B cell (primary cell): ENCODE results near the gene SCRN1. TPM values are rescaled to one million over a fixed set of nuclear protein-coding genes. Genes with fewer than 3 reads are reported as not detected.

Experiments used
- ATAC-seq: fragments of 200-7000 bp; cut with Tn5 transposase; one replicate; pipeline ENCODE4 v1.10.0; 2021; ENCODE audit warnings: low read depth, mild to moderate bottlenecking, moderate number of reproducible peaks, moderate library complexity
- CTCF ChIA-PET: fragments of 350-600 bp; sonication (Branson Sonifier 250); formaldehyde crosslinking; loops from one replicate; lab custom pipeline; 2021; ENCODE audit warnings: antibody characterized with exemption, inconsistent platforms; lab: Charles Lee
- POLR2A ChIA-PET: fragments of 350-600 bp; sonication (Branson Sonifier 250); formaldehyde crosslinking; loops from one replicate; lab custom pipeline; 2021; ENCODE audit warnings: antibody characterized with exemption; lab: Charles Lee
- DNase-seq: peaks from one replicate; pipeline ENCODE4 v3.0.0; 2013
- H2AFZ ChIP-seq: 2 replicates; pipeline ENCODE4 v1.6.1; 2012; ENCODE audit warnings: mild to moderate bottlenecking, low read depth, low read length; ENCODE audit not compliant: insufficient read depth, poor library complexity, severe bottlenecking
- H3K27ac ChIP-seq, 2 donors: 1 replicate in 1 of 2; 2 replicates in 1 of 2; pipeline ENCODE4 v1.5.1; 2012 to 2013; ENCODE audit warnings: low read length in 2 of 2, mild to moderate bottlenecking in 2 of 2, moderate library complexity in 1 of 2
- H3K27me3 ChIP-seq, 4 experiments: fragments of 200-600 bp in 1 of 4; sonication (generic) in 1 of 4; replicated peaks in 1 of 4; 1 replicate in 2 of 4; 2 replicates in 2 of 4; pipeline versions ENCODE4 v1.6.1 to v1.7.0; 2013 to 2016; ENCODE audit warnings: low read length in 3 of 4, mild to moderate bottlenecking in 2 of 4, mixed read lengths in 1 of 4, moderate library complexity in 1 of 4; ENCODE audit not compliant: insufficient read depth in 4 of 4, control insufficient read depth in 3 of 4; ENCODE audit errors: control extremely low read depth in 1 of 4
- H3K36me3 ChIP-seq, 2 experiments: replicated peaks in 1 of 2; 1 replicate in 1 of 2; 2 replicates in 1 of 2; pipeline versions ENCODE4 v1.6.1 to v1.7.1; 2013; ENCODE audit warnings: low read length in 1 of 2; ENCODE audit not compliant: insufficient read depth in 2 of 2, control insufficient read depth in 1 of 2; ENCODE audit errors: control extremely low read depth in 1 of 2, extremely low read depth in 1 of 2
- H3K4me1 ChIP-seq, 2 donors: fragments of 200-600 bp in 1 of 2; sonication (generic) in 1 of 2; 1 replicate in 1 of 2; 2 replicates in 1 of 2; pipeline versions ENCODE4 v1.5.1 to v1.6.1; 2013 to 2017; ENCODE audit warnings: low read length in 2 of 2; ENCODE audit not compliant: control insufficient read depth in 2 of 2, insufficient read depth in 2 of 2
- H3K4me2 ChIP-seq: replicated peaks from 2 replicates; pipeline ENCODE3; 2012; ENCODE audit warnings: mild to moderate bottlenecking, low read depth, low read length; ENCODE audit not compliant: poor library complexity, severe bottlenecking
- H3K4me3 ChIP-seq, 5 experiments: fragments of 200-600 bp in 1 of 5; sonication (generic) in 1 of 5; 1 replicate in 3 of 5; 2 replicates in 2 of 5; pipeline versions ENCODE4 v1.5.1 to v1.7.0; 2011 to 2016; ENCODE audit warnings: low read length in 4 of 5, mild to moderate bottlenecking in 4 of 5, low read depth in 2 of 5, control low read depth in 1 of 5, moderate library complexity in 1 of 5; ENCODE audit not compliant: insufficient read depth in 1 of 5; ENCODE audit errors: control extremely low read depth in 1 of 5, extremely low read depth in 1 of 5
- H3K79me2 ChIP-seq: fragments of 200-600 bp; sonication (generic); one replicate; pipeline ENCODE4 v1.6.0; 2016; ENCODE audit warnings: low read length; ENCODE audit not compliant: control insufficient read depth, insufficient read depth
- H3K9ac ChIP-seq: fragments of 200-600 bp; sonication (generic); 2 replicates; pipeline ENCODE4 v1.6.1; 2017; ENCODE audit warnings: mild to moderate bottlenecking, low read length, moderate library complexity
- H3K9me3 ChIP-seq, 3 donors: one replicate each; pipeline versions ENCODE4 v1.6.1 to v1.7.1; 2013; ENCODE audit warnings: low read length in 2 of 3; ENCODE audit not compliant: control insufficient read depth in 2 of 3, insufficient read depth in 1 of 3; ENCODE audit errors: control extremely low read depth in 1 of 3
- H4K20me1 ChIP-seq: 2 replicates; pipeline ENCODE4 v1.6.0; 2012; ENCODE audit warnings: mild to moderate bottlenecking, low read length; ENCODE audit not compliant: insufficient read depth, control insufficient read depth, poor library complexity, severe bottlenecking
- H3K27ac Mint-ChIP-seq: one replicate; pipeline ENCODE4 v1.8.0; 2021; ENCODE audit warnings: mixed read lengths
- H3K27me3 Mint-ChIP-seq: one replicate; pipeline ENCODE4 v1.8.0; 2021; ENCODE audit warnings: mixed read lengths
- H3K4me1 Mint-ChIP-seq: one replicate; pipeline ENCODE4 v1.8.0; 2021; ENCODE audit warnings: mixed read lengths
- H3K4me3 Mint-ChIP-seq: one replicate; pipeline ENCODE4 v1.8.0; 2021; ENCODE audit warnings: mixed read lengths
- H3K9me3 Mint-ChIP-seq: one replicate; pipeline ENCODE4 v1.8.0; 2022; ENCODE audit warnings: mixed read lengths; ENCODE audit not compliant: insufficient read depth
- EZH2 ChIP-seq: IDR thresholded peaks from 2 replicates; pipeline ENCODE4 v1.6.1; 2012; ENCODE audit warnings: borderline replicate concordance, low read depth, mild to moderate bottlenecking, moderate library complexity, low read length; ENCODE audit not compliant: insufficient read depth, poor library complexity, severe bottlenecking
- WGBS: methylation state at CpG from one replicate; pipeline ENCODE4 v1.1.5; 2013; ENCODE audit warnings: missing lambda C conversion rate; ENCODE audit not compliant: insufficient coverage; 5-methylcytosine and 5-hydroxymethylcytosine counted together
- intact Hi-C: fragments of 100-400 bp; cut with micrococcal nuclease; formaldehyde crosslinking; loops from one replicate; pipeline ENCODE4 v1.10.0; 2022
- polyA plus RNA-seq: library from polyadenylated mRNA; depleted of rRNA; stranded (reverse); fragments of >200 nt; gene quantifications from 2 replicates; pipeline ENCODE4 v1.2.3, GENCODE V29; 2012
- total RNA-seq, 2 donors: library from RNA; stranded (reverse); fragments of 120-200 nt in 1 of 2; gene quantifications; 1 replicate in 1 of 2; 2 replicates in 1 of 2; pipeline versions ENCODE4 v1.2.3 to v1.2.4, GENCODE V29; 2013 to 2022
- TF ChIP-seq, protein P1 (sequence below): fragments of 200-600 bp; IDR thresholded peaks from one replicate; pipeline ENCODE4 v1.8.0; 2022; ENCODE audit warnings: antibody characterized with exemption, mild to moderate bottlenecking

The SCRN1 gene
- total and polyA plus RNA-seq, 2 donors (not counting 1 experiment from before 2014, with no cell fraction given) = 16.6 to 66.6 TPM

DNA sequence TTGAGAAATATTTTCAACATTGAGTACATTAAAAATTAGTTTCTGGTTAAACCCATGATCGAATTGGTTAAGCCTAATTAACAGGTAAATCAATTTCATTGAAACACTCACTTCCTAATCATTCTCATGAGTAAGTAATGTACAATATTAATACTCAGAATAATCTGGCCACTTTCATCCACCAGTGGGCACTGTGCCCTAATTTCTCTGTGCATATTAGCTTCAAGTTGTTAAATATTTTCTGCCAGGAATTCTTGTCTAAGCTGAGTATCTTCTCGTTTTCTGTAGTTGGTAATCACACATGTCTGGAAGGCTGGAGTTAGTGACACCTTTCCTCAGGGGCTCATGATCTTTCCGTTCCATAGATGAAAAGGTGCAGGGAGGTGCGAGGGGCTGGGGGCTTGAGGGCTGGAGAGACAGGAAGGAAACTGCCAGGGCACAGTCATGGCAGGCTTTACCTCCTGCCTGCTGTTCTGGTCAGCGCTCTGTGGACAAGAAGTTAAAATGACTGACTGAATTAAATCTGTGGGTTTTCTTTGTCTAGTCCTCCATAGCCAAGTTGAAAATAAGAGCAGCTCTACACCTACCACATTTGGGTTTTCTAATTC, 111.4 kb downstream of the SCRN1 start:
- Histone ChIP-seq H3K79me2 (no peaks in the 10 kb centered on the region), H3K4me3 (no peak overlapping the region), H3K27me3 (peaks cover 0 to 3% (median 1%) of the 10 kb centered on the region in 4 experiments), H3K36me3 (no peaks in the 10 kb centered on the region), H3K4me2 (peak overlapping the region; percentile 1), H2AFZ (no peak overlapping the region), H3K9me3 (no peaks in the 10 kb centered on the region), H4K20me1 (no peaks in the 10 kb centered on the region), H3K9ac (no peak overlapping the region), H3K4me1 (peaks cover 0 to under 1% of the 10 kb centered on the region in 2 donors), H3K27ac (no peak overlapping the region)
- ChIA-PET CTCF (interaction anchor here (0.6 to 5.9 kb wide), 16 partner anchors 9 to 862 kb away, joined by 3 to 128 read pairs (median 4); no protein-coding TSS in a partner anchor), POLR2A (no interaction called here)
- Mint-ChIP-seq H3K27ac (no peak overlapping the region), H3K9me3 (no peaks in the 10 kb centered on the region), H3K4me3 (no peak overlapping the region), H3K27me3 (peaks cover 25% of the 10 kb centered on the region), H3K4me1 (peaks cover 3% of the 10 kb centered on the region)
- no peak for ATAC-seq
- TF ChIP-seq, protein P1, sequence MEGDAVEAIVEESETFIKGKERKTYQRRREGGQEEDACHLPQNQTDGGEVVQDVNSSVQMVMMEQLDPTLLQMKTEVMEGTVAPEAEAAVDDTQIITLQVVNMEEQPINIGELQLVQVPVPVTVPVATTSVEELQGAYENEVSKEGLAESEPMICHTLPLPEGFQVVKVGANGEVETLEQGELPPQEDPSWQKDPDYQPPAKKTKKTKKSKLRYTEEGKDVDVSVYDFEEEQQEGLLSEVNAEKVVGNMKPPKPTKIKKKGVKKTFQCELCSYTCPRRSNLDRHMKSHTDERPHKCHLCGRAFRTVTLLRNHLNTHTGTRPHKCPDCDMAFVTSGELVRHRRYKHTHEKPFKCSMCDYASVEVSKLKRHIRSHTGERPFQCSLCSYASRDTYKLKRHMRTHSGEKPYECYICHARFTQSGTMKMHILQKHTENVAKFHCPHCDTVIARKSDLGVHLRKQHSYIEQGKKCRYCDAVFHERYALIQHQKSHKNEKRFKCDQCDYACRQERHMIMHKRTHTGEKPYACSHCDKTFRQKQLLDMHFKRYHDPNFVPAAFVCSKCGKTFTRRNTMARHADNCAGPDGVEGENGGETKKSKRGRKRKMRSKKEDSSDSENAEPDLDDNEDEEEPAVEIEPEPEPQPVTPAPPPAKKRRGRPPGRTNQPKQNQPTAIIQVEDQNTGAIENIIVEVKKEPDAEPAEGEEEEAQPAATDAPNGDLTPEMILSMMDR = peak; percentile 77
- no peak for TF ChIP-seq EZH2
- peak; percentile 59 for DNase-seq
- 0% methylated on average over 2 of the region's 5 CpGs for WGBS
- intact Hi-C loops = loop anchor here (1.0 kb wide), 2 partner anchors 184 to 196 kb away; no protein-coding TSS in a partner anchor

DNA sequence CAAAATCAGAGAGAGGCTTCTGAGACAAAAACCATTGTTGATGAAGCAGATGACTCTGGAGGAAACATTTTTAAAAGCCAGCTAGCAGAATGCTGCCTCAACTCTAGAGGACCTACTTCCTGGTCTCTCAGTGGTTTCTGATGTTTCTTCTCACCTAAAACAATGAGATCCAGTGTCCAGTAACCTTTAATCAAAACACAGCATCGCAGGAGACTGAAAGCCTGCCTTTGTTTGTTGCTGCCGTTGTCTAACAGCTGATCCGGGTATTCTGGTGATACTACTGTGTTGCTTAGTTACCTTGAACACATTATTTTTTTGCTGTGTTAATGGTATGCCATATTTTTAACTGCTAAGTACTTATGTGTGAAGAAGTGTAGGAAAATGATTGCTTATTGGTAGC, 112.4 kb downstream of the SCRN1 start:
- Histone ChIP-seq H3K9me3 (no peaks in the 10 kb centered on the region), H3K4me1 (no peaks in the 10 kb centered on the region), H2AFZ (no peak overlapping the region), H3K36me3 (no peaks in the 10 kb centered on the region), H3K27me3 (peaks cover 0 to 3% (median 0%) of the 10 kb centered on the region in 4 experiments), H3K27ac (no peak overlapping the region), H3K9ac (no peak overlapping the region), H3K4me2 (no peak overlapping the region), H4K20me1 (no peaks in the 10 kb centered on the region), H3K79me2 (no peaks in the 10 kb centered on the region), H3K4me3 (no peak overlapping the region)
- DNase-seq (no peak), ATAC-seq (no peak)
- POLR2A ChIA-PET = no interaction called here
- Mint-ChIP-seq H3K4me1 (peaks cover 3% of the 10 kb centered on the region), H3K27ac (no peak overlapping the region), H3K4me3 (no peak overlapping the region), H3K27me3 (peaks cover 23% of the 10 kb centered on the region), H3K9me3 (no peaks in the 10 kb centered on the region)
- CTCF ChIA-PET = interaction anchor here (0.7 to 5.9 kb wide), 7 partner anchors 10 to 863 kb away, joined by 3 to 128 read pairs (median 5); no protein-coding TSS in a partner anchor
- intact Hi-C loops = no loop called here
- TF ChIP-seq, protein P1 = no peak
- TF ChIP-seq EZH2 = no peak
- WGBS = 90% methylated on average over 2 of the region's 3 CpGs
